GM19438 (cell line): ENCODE measurements around the gene SCGN.

Experiments used
- ATAC-seq: cut with Tn5 transposase; IDR thresholded peaks from one replicate; pipeline ENCODE4 v1.9.1; 2021; ENCODE audit warnings: low read depth; ENCODE audit not compliant: unreplicated experiment

SCGN gene

DNA sequence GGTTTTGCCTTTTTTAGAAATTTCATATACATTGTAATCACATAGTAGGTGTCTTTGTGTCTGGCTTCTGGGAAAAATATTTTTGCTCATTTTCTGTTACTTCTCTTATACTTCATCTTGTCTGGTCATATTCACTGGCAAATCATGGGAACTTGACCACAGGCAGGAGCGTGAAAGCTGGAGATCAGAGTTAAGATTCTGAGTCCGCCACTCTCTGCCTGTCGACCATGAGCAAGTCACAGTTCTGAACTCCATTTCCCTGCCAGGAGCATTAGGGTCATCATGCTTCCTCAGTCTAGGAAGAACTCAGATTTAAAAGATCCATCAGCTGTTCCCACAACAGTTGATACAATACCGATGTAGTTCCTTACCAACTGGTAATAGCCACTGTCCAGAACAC is 12.4 kb upstream of the SCGN start:
- ATAC-seq: no peak

GRCh38 chr6:25640446-25640845 is 11.6 kb upstream of the SCGN start:
- no peak for ATAC-seq

DNA sequence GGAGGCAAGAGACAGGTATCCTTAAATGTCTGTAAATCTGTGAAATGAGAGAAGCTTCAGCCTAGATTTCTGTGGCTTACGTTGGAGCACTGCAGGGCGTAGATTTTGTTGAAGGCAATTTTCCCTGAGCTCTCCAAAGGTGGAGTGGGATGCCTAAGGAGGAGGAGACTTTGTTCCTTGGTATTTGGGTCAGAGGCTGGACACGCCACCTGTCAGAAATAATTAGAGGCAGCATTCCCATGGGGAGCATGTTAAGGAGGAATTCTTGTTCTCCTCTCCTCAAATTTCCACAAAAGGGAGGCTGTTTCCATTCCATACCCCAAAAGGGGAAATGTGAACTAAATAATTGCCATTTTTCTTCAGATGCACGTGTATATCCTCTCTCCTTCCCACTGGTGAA is 11.1 kb upstream of the SCGN start:
- ATAC-seq: no peak

DNA sequence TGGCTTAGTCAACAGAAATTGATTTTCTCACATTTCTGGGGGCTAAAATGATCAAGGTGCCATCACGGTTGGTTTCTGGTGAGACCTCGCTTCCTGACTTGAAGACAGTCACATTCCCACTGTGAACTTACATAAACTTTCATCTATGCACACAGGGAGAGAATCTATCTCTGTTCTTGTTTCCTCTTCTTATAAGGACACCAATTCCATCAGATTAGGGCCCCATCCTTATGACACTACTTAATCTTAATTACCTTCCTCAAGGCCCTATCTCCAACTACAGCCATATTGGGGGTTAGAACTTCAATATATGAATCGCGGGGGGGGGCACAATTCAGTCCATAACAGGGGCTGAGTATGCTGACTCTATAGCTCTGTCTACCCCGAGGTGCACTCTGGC is 10.6 kb upstream of the SCGN start:
- ATAC-seq: no peak

GRCh38 chr6:25641940-25642666 is 9.9 kb upstream of the SCGN start:
- ATAC-seq: no peak

DNA sequence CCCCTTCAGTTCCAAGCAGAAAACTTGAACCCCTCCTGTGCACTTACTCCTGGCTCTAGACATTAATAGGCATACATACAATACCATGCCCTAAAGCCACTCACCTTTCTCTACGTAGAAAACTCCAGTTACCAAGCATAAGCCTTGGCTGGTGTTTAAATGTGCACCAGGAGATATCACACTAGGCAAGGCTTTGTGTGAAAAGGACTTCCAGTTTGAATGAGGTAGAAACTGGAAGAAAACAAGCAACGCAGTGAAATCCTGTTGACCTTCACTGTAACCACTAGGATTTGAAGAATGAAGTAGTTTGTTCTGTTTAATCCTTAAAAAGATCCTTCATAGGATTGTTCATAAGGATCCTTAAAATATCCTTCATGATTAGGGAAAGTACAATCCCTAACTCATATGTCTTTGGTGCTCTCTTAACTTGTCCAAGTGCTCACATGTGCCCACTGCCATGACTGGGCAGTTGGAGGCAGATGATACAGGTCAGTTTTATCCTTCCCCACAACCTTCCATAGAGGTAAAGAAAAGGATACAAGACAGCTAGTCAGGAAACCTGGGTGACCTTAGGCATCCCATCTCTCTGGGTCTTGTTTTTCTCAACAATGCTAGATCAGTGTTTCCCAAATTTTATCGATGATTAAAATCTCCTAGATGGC is 9.2 kb upstream of the SCGN start:
- ATAC-seq: no peak

GRCh38 chr6:25645916-25646315 is 6.1 kb upstream of the SCGN start:
- no peak for ATAC-seq

DNA sequence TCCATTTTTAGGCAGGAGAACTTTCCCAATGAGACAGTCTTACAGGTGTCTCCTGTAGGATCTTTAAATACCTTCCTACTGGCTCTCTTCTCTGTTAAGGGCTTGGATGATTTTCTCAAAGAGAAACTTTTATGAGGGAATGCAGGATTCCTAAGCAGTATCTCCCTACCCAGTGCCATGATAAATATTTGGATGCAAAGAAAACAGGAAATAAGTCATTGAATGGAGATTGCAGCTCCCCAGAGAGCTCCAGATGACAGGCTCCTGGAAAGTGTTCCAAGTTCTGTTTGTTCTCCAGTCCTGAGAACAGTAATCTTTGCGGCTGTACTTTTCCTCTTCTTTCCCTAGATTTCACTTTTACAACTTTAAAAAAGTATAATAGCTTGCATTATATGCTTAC is 2.4 kb upstream of the SCGN start:
- no peak for ATAC-seq

GRCh38 chr6:25655723-25656122 is 3.7 kb downstream of the SCGN start:
- ATAC-seq: no peak

- ATAC-seq: no peak
These were observed 7.8 kb downstream of the SCGN start for GRCh38 chr6:25659633-25660368.

GRCh38 chr6:25660512-25660911 is 8.5 kb downstream of the SCGN start:
- ATAC-seq: no peak

DNA sequence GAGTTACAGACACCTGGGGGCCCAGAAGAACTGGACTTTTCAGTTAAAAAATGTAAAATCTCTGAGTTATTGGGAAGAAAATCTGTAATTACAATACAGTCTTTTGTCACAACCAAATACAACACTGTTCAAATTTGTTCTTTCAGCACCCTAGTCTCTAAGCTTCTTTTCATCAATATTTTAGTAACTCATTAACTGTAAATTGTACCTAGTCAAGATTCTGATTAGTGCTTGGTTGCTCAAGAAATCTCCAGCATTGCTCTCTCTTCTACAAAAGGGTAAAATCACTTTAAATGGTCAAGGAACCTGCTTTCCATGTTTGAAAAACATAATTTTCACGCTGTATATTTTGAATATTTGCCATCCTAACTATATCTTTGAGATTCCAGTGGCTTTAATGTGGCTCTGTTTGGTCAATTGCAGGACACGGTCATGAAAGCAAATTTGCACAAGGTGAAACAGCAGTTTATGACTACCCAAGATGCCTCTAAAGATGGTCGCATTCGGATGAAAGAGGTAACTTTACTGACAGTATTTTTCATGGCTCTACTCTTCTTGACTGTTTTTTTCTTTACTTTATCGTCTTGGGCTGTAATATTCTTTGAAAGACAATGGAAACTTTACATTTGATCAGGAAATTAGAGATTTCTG is 9.2 kb downstream of the SCGN start:
- no peak for ATAC-seq

- no peak for ATAC-seq
These were observed 13.4 kb downstream of the SCGN start for GRCh38 chr6:25665455-25665854.

DNA sequence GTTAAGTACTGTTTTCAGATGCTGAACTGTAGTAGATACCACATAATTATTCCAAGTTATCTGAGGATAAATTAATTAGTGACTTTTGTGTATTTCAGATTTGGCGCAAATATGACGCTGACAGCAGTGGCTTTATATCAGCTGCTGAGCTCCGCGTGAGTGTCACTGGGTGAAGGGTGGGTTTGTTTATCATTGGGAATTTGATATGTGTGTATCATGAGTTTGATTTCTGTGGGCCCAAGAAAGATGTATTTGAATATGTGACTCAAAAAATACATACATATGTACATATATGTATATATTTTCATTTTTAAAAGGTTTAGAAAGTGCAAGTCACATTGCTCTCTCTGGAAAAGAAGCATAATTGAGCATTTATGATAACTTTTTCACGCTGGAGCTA is 17.4 kb downstream of the SCGN start:
- ATAC-seq: no peak

DNA sequence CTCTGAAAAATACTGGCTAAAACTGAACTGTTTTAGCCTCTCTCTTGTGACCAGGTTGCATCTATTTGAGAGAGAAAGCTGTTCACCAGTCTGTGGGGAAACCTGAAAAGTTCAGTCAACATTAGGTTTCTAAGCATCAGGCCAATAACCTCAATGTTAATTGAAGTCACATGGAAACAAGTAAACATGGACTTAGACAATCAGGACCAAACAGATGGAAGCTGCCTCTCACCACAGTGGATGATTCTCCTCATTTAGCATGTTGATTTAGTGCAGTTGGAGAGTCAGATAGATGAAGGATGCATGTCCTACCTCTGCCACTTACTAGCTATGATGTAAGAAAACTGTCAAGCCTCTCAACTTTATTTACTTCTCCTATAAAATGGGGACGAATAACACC is 18.2 kb downstream of the SCGN start:
- no peak for ATAC-seq

DNA sequence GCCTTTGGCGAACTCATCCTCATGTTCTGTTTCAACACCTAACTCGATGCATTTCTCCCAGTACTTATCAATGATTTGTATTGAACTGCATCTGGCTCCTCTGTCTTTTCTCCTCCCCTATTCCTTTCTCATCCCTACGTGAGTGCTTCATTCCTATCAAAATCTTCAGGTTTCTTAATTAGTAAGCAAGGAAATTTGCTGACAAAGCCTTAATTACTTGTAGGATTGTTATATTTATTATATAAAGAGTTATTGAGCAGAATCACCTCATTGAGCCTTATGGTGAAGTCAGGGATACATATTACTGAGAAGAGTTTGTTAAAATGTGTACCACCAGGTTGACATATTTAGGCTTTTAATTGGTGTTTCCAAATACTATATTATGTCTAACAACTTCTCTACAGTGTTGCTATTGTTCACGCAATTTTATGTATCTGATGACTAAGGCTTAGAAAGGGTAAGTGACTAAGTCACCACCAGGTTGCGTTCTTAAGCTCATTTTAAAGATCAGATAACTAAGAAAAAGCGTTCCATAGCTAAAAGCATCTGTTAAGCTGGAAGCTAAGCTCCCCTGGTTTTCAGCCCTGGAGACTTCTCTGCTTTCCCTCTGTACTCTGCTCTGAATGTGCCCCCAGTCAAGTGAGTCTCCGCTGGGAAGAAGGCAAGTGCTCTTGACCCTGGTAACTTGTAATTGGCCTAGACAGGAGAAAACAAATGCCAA is 18.9 kb downstream of the SCGN start:
- no peak for ATAC-seq

DNA sequence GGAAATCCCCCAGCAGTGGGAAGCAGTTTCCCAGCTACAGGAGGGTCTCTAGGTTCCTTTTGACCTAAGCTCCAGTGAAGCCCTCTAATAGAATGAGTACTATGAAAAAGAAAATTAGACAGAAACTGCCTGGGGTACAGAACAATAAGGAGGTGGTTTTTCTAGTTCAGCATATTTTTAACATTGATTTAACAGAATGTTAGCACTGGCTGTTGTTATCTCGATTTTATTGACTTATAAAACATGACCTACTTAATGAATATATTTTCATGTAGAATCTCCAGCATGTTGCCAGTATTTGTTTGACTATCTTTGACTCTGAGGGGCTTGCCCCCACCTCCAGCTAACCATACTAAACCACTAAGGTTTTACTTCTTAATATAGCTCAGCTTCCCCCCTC is 19.6 kb downstream of the SCGN start:
- ATAC-seq: no peak

DNA sequence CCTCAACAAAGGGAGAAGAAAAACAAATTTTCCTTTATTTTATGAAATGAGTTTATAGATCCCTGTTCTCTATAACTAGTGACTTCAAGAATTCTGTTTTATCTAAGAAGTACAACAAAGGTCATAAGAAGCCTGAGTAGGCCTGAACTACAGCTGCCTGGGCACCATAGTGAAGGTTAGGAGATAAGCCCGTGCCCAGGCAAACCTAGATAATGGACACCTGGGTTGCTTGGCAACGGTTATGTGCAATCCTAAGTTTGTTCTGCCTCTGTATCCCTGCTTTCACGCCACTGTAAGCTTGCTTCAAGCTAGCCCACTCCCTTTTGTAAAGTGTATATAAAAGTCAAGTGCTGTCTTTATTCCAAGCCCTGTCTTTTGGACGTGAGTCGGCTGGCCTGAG is 23.2 kb downstream of the SCGN start:
- ATAC-seq: no peak

DNA sequence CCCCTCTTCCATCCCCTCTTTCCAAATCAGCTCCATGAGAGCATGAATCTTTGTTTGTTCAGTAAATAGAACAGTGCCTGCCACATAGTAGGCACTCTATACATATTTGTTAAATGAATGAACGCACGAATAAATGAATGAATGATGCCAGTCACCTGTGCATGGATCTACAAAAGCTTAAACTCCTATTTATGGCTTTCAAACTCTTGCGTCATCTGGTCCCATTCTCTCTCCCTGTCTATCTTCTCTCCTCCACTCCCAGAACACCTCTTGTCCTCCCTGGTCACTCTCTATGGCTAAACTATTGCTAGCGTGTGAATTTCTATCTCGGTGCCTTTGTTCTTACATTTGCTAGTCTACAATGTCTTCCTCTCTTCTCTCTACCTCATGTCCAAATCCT is 24.8 kb downstream of the SCGN start:
- ATAC-seq: no peak

- no peak for ATAC-seq
These were observed 29.8 kb downstream of the SCGN start for GRCh38 chr6:25681848-25682247.

GRCh38 chr6:25682324-25682723 is 30.3 kb downstream of the SCGN start:
- no peak for ATAC-seq
